Keratinocyte (primary cell): ENCODE results near the gene WWC2. TPM values are rescaled to one million over a fixed set of nuclear protein-coding genes. Genes with fewer than 3 reads are reported as not detected.

ENCODE experiments used
- DNase-seq: peaks from one replicate; pipeline ENCODE4 v3.0.0-alpha.2; 2011; ENCODE audit warnings: low read depth, missing footprints, low spot score
- FAIRE-seq: peaks from 2 replicates; lab custom pipeline; 2011; peaks lifted over from hg19 to GRCh38; lab: Jason Lieb, UNC
- H2AFZ ChIP-seq: 2 replicates; pipeline ENCODE4 v1.6.0; 2012; ENCODE audit warnings: low read length, control low read depth, inconsistent platforms; ENCODE audit not compliant: control insufficient read depth
- H3K27ac ChIP-seq: 2 replicates; pipeline ENCODE4 v1.5.1; 2011; ENCODE audit warnings: low read length; ENCODE audit not compliant: control insufficient read depth, insufficient read depth
- H3K27me3 ChIP-seq: 3 replicates; pipeline ENCODE4 v1.6.0; 2011; ENCODE audit warnings: low read length; ENCODE audit not compliant: control insufficient read depth, insufficient read depth; ENCODE audit errors: extremely low read depth
- H3K36me3 ChIP-seq, 2 experiments: 2 replicates in 1 of 2; 3 replicates in 1 of 2; pipeline ENCODE4 v1.5.1; 2011; ENCODE audit warnings: low read length in 2 of 2, mild to moderate bottlenecking in 1 of 2; ENCODE audit not compliant: control insufficient read depth in 2 of 2, insufficient read depth in 2 of 2; ENCODE audit errors: extremely low read depth in 1 of 2
- H3K4me1 ChIP-seq: 3 replicates; pipeline ENCODE4 v1.5.1; 2011; ENCODE audit warnings: low read length; ENCODE audit not compliant: control insufficient read depth, insufficient read depth; ENCODE audit errors: extremely low read depth
- H3K4me2 ChIP-seq: 3 replicates; pipeline ENCODE4 v1.6.0; 2011; ENCODE audit warnings: low read depth, low read length; ENCODE audit not compliant: control insufficient read depth, insufficient read depth; ENCODE audit errors: extremely low read depth
- H3K4me3 ChIP-seq, 3 experiments: fragments of 200-600 bp in 1 of 3; sonication (generic) in 1 of 3; 2 replicates in 2 of 3; 3 replicates in 1 of 3; pipeline ENCODE4 v1.5.1; 2011 to 2016; ENCODE audit warnings: low read length in 3 of 3, mild to moderate bottlenecking in 3 of 3, control low read depth in 2 of 3, inconsistent platforms in 1 of 3, low read depth in 1 of 3, mixed read lengths in 1 of 3, mixed run types in 1 of 3, moderate library complexity in 1 of 3; ENCODE audit not compliant: control insufficient read depth in 2 of 3, insufficient read depth in 2 of 3; ENCODE audit errors: extremely low read depth in 1 of 3
- H3K79me2 ChIP-seq: 2 replicates; pipeline ENCODE4 v1.6.0; 2012; ENCODE audit warnings: low read length; ENCODE audit not compliant: control insufficient read depth, insufficient read depth
- H3K9ac ChIP-seq: 3 replicates; pipeline ENCODE4 v1.6.0; 2011; ENCODE audit warnings: low read length; ENCODE audit not compliant: control insufficient read depth, insufficient read depth; ENCODE audit errors: extremely low read depth
- H3K9me1 ChIP-seq: 3 replicates; pipeline ENCODE4 v1.6.0; 2011; ENCODE audit warnings: low read length; ENCODE audit not compliant: control insufficient read depth, insufficient read depth; ENCODE audit errors: extremely low read depth
- H3K9me3 ChIP-seq: 2 replicates; pipeline ENCODE4 v1.5.1; 2012; ENCODE audit warnings: low read depth, low read length; ENCODE audit not compliant: control insufficient read depth
- H4K20me1 ChIP-seq: 3 replicates; pipeline ENCODE4 v1.6.0; 2011; ENCODE audit warnings: low read length; ENCODE audit not compliant: control insufficient read depth, insufficient read depth; ENCODE audit errors: extremely low read depth
- EZH2 ChIP-seq: IDR thresholded peaks from one replicate; pipeline ENCODE4 v1.6.1; 2012; ENCODE audit warnings: inconsistent platforms, mild to moderate bottlenecking, low read length, moderate library complexity
- dilution Hi-C: fragments of 300-500 bp; cut with MboI; formaldehyde crosslinking; loops from one replicate; pipeline ENCODE4 v1.7.0; 2020; ENCODE audit warnings: low sequenced_read_pairs; ENCODE audit not compliant: extremely low pct_ligation_motif_present
- polyA plus RNA-seq, 5 experiments: library from polyadenylated mRNA; depleted of rRNA in 3 of 5; stranded (reverse) in 3 of 5; stranded (forward) in 1 of 5; unstranded in 1 of 5; fragments of >200 nt; gene quantifications; 1 replicate in 1 of 5; 2 replicates in 3 of 5; 3 replicates in 1 of 5; pipeline versions ENCODE4 v1.2.1 to v1.2.3, GENCODE V29; 2011 to 2012; ENCODE audit warnings: missing spikeins in 2 of 5, low read depth in 1 of 5, low replicate concordance in 1 of 5
- TF ChIP-seq, protein P1 (sequence below), 3 experiments: IDR thresholded peaks in 1 of 3; conservative IDR thresholded peaks in 1 of 3; optimal IDR thresholded peaks in 1 of 3; 2 replicates in 2 of 3; 3 replicates in 1 of 3; pipeline versions ENCODE3 to v1.5.1; 2011; ENCODE audit warnings: low read length in 3 of 3, mild to moderate bottlenecking in 3 of 3, moderate library complexity in 2 of 3, control low read depth in 1 of 3, inconsistent platforms in 1 of 3; ENCODE audit not compliant: insufficient read depth in 2 of 3; ENCODE audit errors: extremely low read depth in 1 of 3

Gene WWC2
- polyA plus RNA-seq, 1 donor (not counting 4 experiments of a cell fraction or from before 2014, with no cell fraction given) = 15.4 TPM

DNA sequence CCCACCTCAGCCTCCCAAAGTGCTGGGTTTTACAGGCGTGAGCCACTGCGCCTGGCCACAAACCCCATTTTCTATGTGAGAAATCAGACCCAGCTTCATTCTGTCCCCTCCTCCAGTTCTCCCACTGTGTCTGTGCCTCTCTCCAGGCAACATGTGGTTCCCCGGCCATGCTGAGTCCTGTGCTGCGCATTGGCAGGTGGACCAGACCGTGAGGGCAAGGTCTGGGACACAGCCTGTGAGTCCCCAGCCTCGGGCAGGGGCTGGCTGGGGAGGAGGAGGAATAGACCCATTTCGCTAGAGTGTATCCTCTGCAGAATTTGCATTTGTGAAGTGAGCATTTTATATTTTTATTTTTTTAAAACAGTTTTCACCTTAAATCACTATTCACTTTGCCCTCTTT lies 244.7 kb downstream of the WWC2 start:
- Histone ChIP-seq H3K27ac (no peak overlapping the region), H3K9ac (no peak overlapping the region), H3K4me1 (peaks cover 3% of the 10 kb centered on the region), H3K9me3 (no peaks in the 10 kb centered on the region), H3K4me2 (no peak overlapping the region), H3K4me3 (no peak overlapping the region), H3K36me3 (no peaks in the 10 kb centered on the region), H3K9me1 (no peaks in the 10 kb centered on the region), H3K79me2 (no peaks in the 10 kb centered on the region), H2AFZ (no peak overlapping the region), H4K20me1 (no peaks in the 10 kb centered on the region), H3K27me3 (peaks cover 5% of the 10 kb centered on the region)
- TF ChIP-seq EZH2 = no peak
- TF ChIP-seq, protein P1, sequence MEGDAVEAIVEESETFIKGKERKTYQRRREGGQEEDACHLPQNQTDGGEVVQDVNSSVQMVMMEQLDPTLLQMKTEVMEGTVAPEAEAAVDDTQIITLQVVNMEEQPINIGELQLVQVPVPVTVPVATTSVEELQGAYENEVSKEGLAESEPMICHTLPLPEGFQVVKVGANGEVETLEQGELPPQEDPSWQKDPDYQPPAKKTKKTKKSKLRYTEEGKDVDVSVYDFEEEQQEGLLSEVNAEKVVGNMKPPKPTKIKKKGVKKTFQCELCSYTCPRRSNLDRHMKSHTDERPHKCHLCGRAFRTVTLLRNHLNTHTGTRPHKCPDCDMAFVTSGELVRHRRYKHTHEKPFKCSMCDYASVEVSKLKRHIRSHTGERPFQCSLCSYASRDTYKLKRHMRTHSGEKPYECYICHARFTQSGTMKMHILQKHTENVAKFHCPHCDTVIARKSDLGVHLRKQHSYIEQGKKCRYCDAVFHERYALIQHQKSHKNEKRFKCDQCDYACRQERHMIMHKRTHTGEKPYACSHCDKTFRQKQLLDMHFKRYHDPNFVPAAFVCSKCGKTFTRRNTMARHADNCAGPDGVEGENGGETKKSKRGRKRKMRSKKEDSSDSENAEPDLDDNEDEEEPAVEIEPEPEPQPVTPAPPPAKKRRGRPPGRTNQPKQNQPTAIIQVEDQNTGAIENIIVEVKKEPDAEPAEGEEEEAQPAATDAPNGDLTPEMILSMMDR (optimal IDR thresholded peaks at IDR 0.05 in 1 of 3, IDR thresholded peaks at IDR 0.05 in 1 of 3, conservative IDR thresholded peaks at IDR 0.05 in 1 of 3; ENCODE audit: extremely low read depth in 1 of 3, insufficient read depth in 2 of 3, low read length in 3 of 3) = no peak
- FAIRE-seq (no peak), DNase-seq (no peak)
- dilution Hi-C loops = no loop called here

DNA sequence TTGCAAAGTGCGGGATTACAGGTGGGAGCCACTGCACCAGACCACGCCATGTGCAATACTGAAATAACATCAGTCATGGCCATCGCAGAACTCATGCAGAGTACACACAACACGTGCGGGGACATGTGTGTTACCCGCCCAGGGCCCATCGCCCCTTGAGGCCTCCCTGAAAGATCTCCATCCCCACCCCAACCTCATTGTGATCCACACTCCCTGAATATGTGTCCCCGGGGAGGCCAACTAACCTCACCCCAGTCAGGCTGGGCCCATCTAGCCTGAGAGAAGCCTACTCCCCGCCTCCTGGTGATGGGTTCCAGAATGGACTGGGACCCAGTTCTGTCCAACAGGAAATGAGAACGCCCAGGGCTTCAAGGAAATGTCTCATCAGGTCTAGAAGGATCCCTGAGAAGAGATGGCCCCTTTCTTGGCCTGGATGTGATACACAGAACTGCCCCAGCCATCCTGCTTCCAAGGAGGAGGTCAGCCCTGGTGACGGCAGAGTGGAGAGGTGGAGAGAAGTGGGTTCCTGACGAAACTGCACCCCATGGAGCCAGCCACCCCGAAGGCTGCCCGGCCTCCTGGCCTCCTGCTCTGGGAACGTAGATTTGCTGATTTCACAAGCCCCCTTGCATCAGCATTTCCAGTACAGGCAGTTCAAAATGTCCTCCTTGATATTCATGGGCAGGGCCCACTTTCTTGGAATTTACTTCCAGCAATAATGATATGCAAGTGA lies 245.6 kb downstream of the WWC2 start:
- Histone ChIP-seq H3K4me3 (no peak overlapping the region), H3K9me1 (no peaks in the 10 kb centered on the region), H3K79me2 (no peaks in the 10 kb centered on the region), H3K4me2 (no peak overlapping the region), H2AFZ (no peak overlapping the region), H3K36me3 (no peaks in the 10 kb centered on the region), H3K27ac (no peak overlapping the region), H3K27me3 (peaks cover 5% of the 10 kb centered on the region), H3K9me3 (no peaks in the 10 kb centered on the region), H3K4me1 (peaks cover 13% of the 10 kb centered on the region), H3K9ac (no peak overlapping the region), H4K20me1 (no peaks in the 10 kb centered on the region)
- TF ChIP-seq EZH2 = no peak
- TF ChIP-seq, protein P1 (optimal IDR thresholded peaks at IDR 0.05 in 1 of 3, IDR thresholded peaks at IDR 0.05 in 1 of 3, conservative IDR thresholded peaks at IDR 0.05 in 1 of 3; ENCODE audit: extremely low read depth in 1 of 3, insufficient read depth in 2 of 3, low read length in 3 of 3) = no peak
- DNase-seq (no peak), FAIRE-seq (no peak)
- dilution Hi-C loops = no loop called here
